Measurements from ENCODE around the gene RADIL. TPM values are rescaled to one million over a fixed set of nuclear protein-coding genes. Genes with fewer than 3 reads are reported as not detected.

RADIL gene
- total and polyA plus RNA-seq, 9 of the 15 experiments (the other 6 are each of a cell fraction or from before 2014, with no cell fraction given), result 0.06 to 8.1 (median 1.9) TPM; not detected in 1

- no peak for TF ChIP-seq ZNF431 (CRISPR knock-in tag; IDR thresholded peaks at IDR 0.05)
- TF ChIP-seq PYGO2 (tag; IDR thresholded peaks at IDR 0.05), result no peak
- TF ChIP-seq SETDB1 (IDR thresholded peaks at IDR 0.05; ENCODE audit: low read length), result no peak
- no peak for TF ChIP-seq ARID3A (IDR thresholded peaks at IDR 0.05; ENCODE audit: borderline replicate concordance, low read depth, low read length)
- TF ChIP-seq CREB1 (IDR thresholded peaks at IDR 0.05), result no peak
- TF ChIP-seq CREB1 (CRISPR knock-in tag; IDR thresholded peaks at IDR 0.05), result no peak
- no peak for TF ChIP-seq THRAP3 (IDR thresholded peaks at IDR 0.05; ENCODE audit: borderline replicate concordance)
- no peak for TF ChIP-seq CBFB (CRISPR knock-in tag; IDR thresholded peaks at IDR 0.05)
- TF ChIP-seq ZNF354B (CRISPR knock-in tag; IDR thresholded peaks at IDR 0.05), result no peak
- TF ChIP-seq KAT2B (IDR thresholded peaks at IDR 0.05; ENCODE audit: low read depth, low read length), result no peak
- TF ChIP-seq CHCHD3 (CRISPR knock-in tag; IDR thresholded peaks at IDR 0.05), result no peak
- TF ChIP-seq HLTF (IDR thresholded peaks at IDR 0.05), result no peak
These were observed 26.3 kb downstream of the RADIL start (continued) for GRCh38 chr7:4857189-4857588.
